ENCODE results near the gene IKZF3. TPM values are rescaled to one million over a fixed set of nuclear protein-coding genes. Genes with fewer than 3 reads are reported as not detected.
"Not testable (repeated sequence)": the region's sequence is repeated elsewhere in the genome, so short reads cannot be mapped to it uniquely, and the experiment has no call there.

Gene IKZF3
- polyA plus RNA-seq, 1 donor: 0.22 TPM

GRCh38 chr17:39855911-39856649 is 8.0 kb downstream of the IKZF3 start:
- DNase-seq (ENCODE audit: low read depth): not testable (repeated sequence)

GRCh38 chr17:39854909-39855308 is 9.2 kb downstream of the IKZF3 start:
- no peak for DNase-seq (ENCODE audit: low read depth)

GRCh38 chr17:39852239-39852638 is 11.9 kb downstream of the IKZF3 start:
- no peak for DNase-seq (ENCODE audit: low read depth)

GRCh38 chr17:39850186-39850585 is 13.9 kb downstream of the IKZF3 start:
- not testable (repeated sequence) for DNase-seq (ENCODE audit: low read depth)

GRCh38 chr17:39848600-39848999 is 15.5 kb downstream of the IKZF3 start:
- DNase-seq (ENCODE audit: low read depth): no peak

- no peak for DNase-seq (ENCODE audit: low read depth)
These were observed 17.9 kb downstream of the IKZF3 start for GRCh38 chr17:39846205-39846604.

- DNase-seq (ENCODE audit: low read depth): no peak
These were observed 18.9 kb downstream of the IKZF3 start for GRCh38 chr17:39845052-39845846.

GRCh38 chr17:39841134-39841683 is 22.9 kb downstream of the IKZF3 start:
- DNase-seq (ENCODE audit: low read depth): no peak

- DNase-seq (ENCODE audit: low read depth): no peak
These were observed 25.3 kb downstream of the IKZF3 start for GRCh38 chr17:39838784-39839183.

GRCh38 chr17:39838057-39838456 is 26.1 kb downstream of the IKZF3 start:
- no peak for DNase-seq (ENCODE audit: low read depth)

- no peak for DNase-seq (ENCODE audit: low read depth)
These were observed 28.0 kb downstream of the IKZF3 start for GRCh38 chr17:39836117-39836516.

GRCh38 chr17:39835038-39835786 is 28.9 kb downstream of the IKZF3 start:
- DNase-seq (ENCODE audit: low read depth): no peak

- DNase-seq (ENCODE audit: low read depth): no peak
These were observed 30.1 kb downstream of the IKZF3 start for GRCh38 chr17:39834017-39834416.

GRCh38 chr17:39831588-39831987 is 32.5 kb downstream of the IKZF3 start:
- no peak for DNase-seq (ENCODE audit: low read depth)

- DNase-seq (ENCODE audit: low read depth): no peak
These were observed 35.7 kb downstream of the IKZF3 start for GRCh38 chr17:39828443-39828842.

GRCh38 chr17:39826334-39826733 is 37.8 kb downstream of the IKZF3 start:
- no peak for DNase-seq (ENCODE audit: low read depth)

GRCh38 chr17:39823407-39824054 is 40.6 kb downstream of the IKZF3 start:
- DNase-seq (ENCODE audit: low read depth): no peak

GRCh38 chr17:39822051-39822451 is 42.1 kb downstream of the IKZF3 start:
- DNase-seq (ENCODE audit: low read depth): no peak

GRCh38 chr17:39820987-39821386 is 43.1 kb downstream of the IKZF3 start:
- no peak for DNase-seq (ENCODE audit: low read depth)

- no peak for DNase-seq (ENCODE audit: low read depth)
These were observed 43.6 kb downstream of the IKZF3 start for GRCh38 chr17:39820541-39820940.

GRCh38 chr17:39818358-39819000 is 45.6 kb downstream of the IKZF3 start:
- no peak for DNase-seq (ENCODE audit: low read depth)
